ENCODE measurements around the gene HIVEP3.

HIVEP3 gene

GRCh38 chr1:41751804-41752513 lies 166.8 kb downstream of the HIVEP3 start:
- TF ChIP-seq EGR1 (IDR thresholded peaks at IDR 0.05) (no peak), TEAD4 (IDR thresholded peaks at IDR 0.05) (no peak), EP300 (IDR thresholded peaks at IDR 0.05; ENCODE audit: borderline replicate concordance) (no peak), MAX (IDR thresholded peaks at IDR 0.05) (no peak), ZBTB7A (IDR thresholded peaks at IDR 0.05; ENCODE audit: low read depth) (no peak)

GRCh38 chr1:41749991-41750745 lies 168.6 kb downstream of the HIVEP3 start:
- TF ChIP-seq ZBTB7A (IDR thresholded peaks at IDR 0.05; ENCODE audit: low read depth) (no peak), TAF1 (IDR thresholded peaks at IDR 0.05; ENCODE audit: low read depth) (no peak), TCF12 (IDR thresholded peaks at IDR 0.05; ENCODE audit: low read depth) (no peak), FOXM1 (IDR thresholded peaks at IDR 0.05; ENCODE audit: borderline replicate concordance, low read depth) (no peak), REST (IDR thresholded peaks at IDR 0.05; ENCODE audit: low read depth) (no peak), RAD21 (IDR thresholded peaks at IDR 0.05; ENCODE audit: low read depth) (no peak), YY1 (IDR thresholded peaks at IDR 0.05; ENCODE audit: low read depth) (no peak), EP300 (IDR thresholded peaks at IDR 0.05; ENCODE audit: borderline replicate concordance) (no peak), EGR1 (IDR thresholded peaks at IDR 0.05) (no peak), NFIC (IDR thresholded peaks at IDR 0.05) (no peak)

GRCh38 chr1:41745022-41745421 lies 173.7 kb downstream of the HIVEP3 start:
- no peak for TF ChIP-seq CREB1 (IDR thresholded peaks at IDR 0.05; ENCODE audit: low read depth)
- TF ChIP-seq EGR1 (IDR thresholded peaks at IDR 0.05), result no peak
- no peak for TF ChIP-seq CEBPB (IDR thresholded peaks at IDR 0.05)
- no peak for TF ChIP-seq REST (IDR thresholded peaks at IDR 0.05; ENCODE audit: low read depth)
- TF ChIP-seq TAF1 (IDR thresholded peaks at IDR 0.05; ENCODE audit: low read depth), result no peak
- TF ChIP-seq FOXM1 (IDR thresholded peaks at IDR 0.05; ENCODE audit: borderline replicate concordance, low read depth), result no peak
- no peak for TF ChIP-seq ZBTB7A (IDR thresholded peaks at IDR 0.05; ENCODE audit: low read depth)
- no peak for TF ChIP-seq EP300 (IDR thresholded peaks at IDR 0.05; ENCODE audit: borderline replicate concordance)
- no peak for TF ChIP-seq YY1 (IDR thresholded peaks at IDR 0.05; ENCODE audit: low read depth)

- TF ChIP-seq REST (IDR thresholded peaks at IDR 0.05; ENCODE audit: low read depth), result no peak
- TF ChIP-seq TEAD4 (IDR thresholded peaks at IDR 0.05), result no peak
- no peak for TF ChIP-seq FOXM1 (IDR thresholded peaks at IDR 0.05; ENCODE audit: borderline replicate concordance, low read depth)
- TF ChIP-seq CREB1 (IDR thresholded peaks at IDR 0.05; ENCODE audit: low read depth), result no peak
- TF ChIP-seq YY1 (IDR thresholded peaks at IDR 0.05; ENCODE audit: low read depth), result no peak
- TF ChIP-seq TAF1 (IDR thresholded peaks at IDR 0.05; ENCODE audit: low read depth), result no peak
- TF ChIP-seq CEBPB (IDR thresholded peaks at IDR 0.05), result no peak
- no peak for TF ChIP-seq EP300 (IDR thresholded peaks at IDR 0.05; ENCODE audit: borderline replicate concordance)
- TF ChIP-seq EGR1 (IDR thresholded peaks at IDR 0.05), result no peak
- TF ChIP-seq USF1 (IDR thresholded peaks at IDR 0.05), result no peak
- TF ChIP-seq RAD21 (IDR thresholded peaks at IDR 0.05; ENCODE audit: low read depth), result no peak
- TF ChIP-seq TCF12 (IDR thresholded peaks at IDR 0.05; ENCODE audit: low read depth), result no peak
- TF ChIP-seq NFIC (IDR thresholded peaks at IDR 0.05), result no peak
Measured at GRCh38 chr1:41743366-41743765, 175.4 kb downstream of the HIVEP3 start.

- TF ChIP-seq MAX (IDR thresholded peaks at IDR 0.05), result no peak
- no peak for TF ChIP-seq USF1 (IDR thresholded peaks at IDR 0.05)
- TF ChIP-seq EP300 (IDR thresholded peaks at IDR 0.05; ENCODE audit: borderline replicate concordance), result no peak
- no peak for TF ChIP-seq TAF1 (IDR thresholded peaks at IDR 0.05; ENCODE audit: low read depth)
- no peak for TF ChIP-seq REST (IDR thresholded peaks at IDR 0.05; ENCODE audit: low read depth)
- TF ChIP-seq NFIC (IDR thresholded peaks at IDR 0.05), result no peak
- TF ChIP-seq ZBTB7A (IDR thresholded peaks at IDR 0.05; ENCODE audit: low read depth), result no peak
- TF ChIP-seq CEBPB (IDR thresholded peaks at IDR 0.05), result no peak
- no peak for TF ChIP-seq TCF12 (IDR thresholded peaks at IDR 0.05; ENCODE audit: low read depth)
- no peak for TF ChIP-seq RAD21 (IDR thresholded peaks at IDR 0.05; ENCODE audit: low read depth)
- TF ChIP-seq FOXM1 (IDR thresholded peaks at IDR 0.05; ENCODE audit: borderline replicate concordance, low read depth), result no peak
- TF ChIP-seq EGR1 (IDR thresholded peaks at IDR 0.05), result no peak
- no peak for TF ChIP-seq TEAD4 (IDR thresholded peaks at IDR 0.05)
Measured at GRCh38 chr1:41742219-41742618, 176.5 kb downstream of the HIVEP3 start.
